Caco-2 (cell line): ENCODE results near the gene LRRC58. TPM values are rescaled to one million over a fixed set of nuclear protein-coding genes. Genes with fewer than 3 reads are reported as not detected.

Source experiments
- BruUV-seq: library from RNA; stranded (reverse); fragments of 400-500 nt; replicated peaks from 2 replicates; lab custom pipeline; 2021; lab: Mats Ljungman, UMichigan
- CTCF ChIA-PET: fragments of 300-600 bp; sonication (Branson Sonifier 250); formaldehyde crosslinking; loops from one replicate; lab custom pipeline; 2022; ENCODE audit warnings: antibody characterized with exemption; lab: Charles Lee
- POLR2A ChIA-PET: fragments of 300-600 bp; sonication (Branson Sonifier 250); formaldehyde crosslinking; loops from one replicate; lab custom pipeline; 2022; ENCODE audit warnings: antibody characterized with exemption; lab: Charles Lee
- DNase-seq, 2 experiments: peaks; one replicate each; pipeline versions ENCODE4 v3.0.0 to v3.0.0-alpha.2; 2020 to 2022
- H3K27me3 ChIP-seq: replicated peaks from 2 replicates; pipeline ENCODE4 v1.6.0; 2011; ENCODE audit warnings: low read length; ENCODE audit not compliant: control insufficient read depth, insufficient read depth
- H3K36me3 ChIP-seq: 2 replicates; pipeline ENCODE4 v1.5.1; 2011; ENCODE audit warnings: low read length; ENCODE audit not compliant: control insufficient read depth, insufficient read depth
- H3K4me1 ChIP-seq: fragments of 250-450 bp; sonication (Bioruptor Pico); 2 replicates; pipeline ENCODE4 v1.5.1; 2020; ENCODE audit warnings: mild to moderate bottlenecking
- H3K4me3 ChIP-seq: 2 replicates; pipeline ENCODE4 v1.5.1; 2011; ENCODE audit warnings: low read depth, mild to moderate bottlenecking, control low read depth, low read length
- H3K9me3 ChIP-seq: fragments of 250-450 bp; sonication (Bioruptor Pico); 2 replicates; pipeline ENCODE4 v1.5.1; 2020; ENCODE audit warnings: mild to moderate bottlenecking, moderate library complexity
- H3K27ac Mint-ChIP-seq: one replicate; pipeline ENCODE4 v1.8.0; 2022; ENCODE audit warnings: mixed read lengths; ENCODE audit not compliant: unreplicated experiment
- H3K27me3 Mint-ChIP-seq: one replicate; pipeline ENCODE4 v1.8.0; 2022; ENCODE audit warnings: mixed read lengths; ENCODE audit not compliant: insufficient read depth, unreplicated experiment
- H3K36me3 Mint-ChIP-seq: one replicate; pipeline ENCODE4 v1.8.0; 2022; ENCODE audit warnings: mild to moderate bottlenecking, mixed read lengths; ENCODE audit not compliant: insufficient read depth, unreplicated experiment
- H3K4me1 Mint-ChIP-seq: one replicate; pipeline ENCODE4 v1.8.0; 2022; ENCODE audit warnings: low read depth, mixed read lengths; ENCODE audit not compliant: unreplicated experiment
- H3K4me3 Mint-ChIP-seq: one replicate; pipeline ENCODE4 v1.8.0; 2022; ENCODE audit warnings: mild to moderate bottlenecking, moderate library complexity, mixed read lengths; ENCODE audit not compliant: unreplicated experiment
- H3K9me3 Mint-ChIP-seq: one replicate; pipeline ENCODE4 v1.8.0; 2022; ENCODE audit warnings: mixed read lengths; ENCODE audit not compliant: unreplicated experiment
- CTCF ChIP-seq, 2 experiments: fragments of 200-600 bp in 1 of 2; IDR thresholded peaks; 1 replicate in 1 of 2; 2 replicates in 1 of 2; pipeline versions ENCODE4 v1.5.1 to v1.8.0; 2011 to 2022; ENCODE audit warnings: antibody characterized with exemption in 1 of 2, control low read depth in 1 of 2, inconsistent platforms in 1 of 2, low read depth in 1 of 2, low read length in 1 of 2, mild to moderate bottlenecking in 1 of 2, moderate library complexity in 1 of 2; ENCODE audit not compliant: insufficient read depth in 1 of 2, severe bottlenecking in 1 of 2, unreplicated experiment in 1 of 2
- intact Hi-C: fragments of 100-400 bp; cut with micrococcal nuclease; formaldehyde crosslinking; loops from one replicate; pipeline ENCODE4 v1.10.0; 2022; ENCODE audit not compliant: unreplicated experiment
- total RNA-seq: library from RNA; stranded (reverse); gene quantifications from 2 replicates; pipeline ENCODE4 v1.2.3, GENCODE V29; 2022

LRRC58 gene
- total RNA-seq, 1 experiment from 2014 or later, result 20.5 TPM

GRCh38 chr3:120364101-120364500, 14.9 kb upstream of the LRRC58 start:
- POLR2A ChIA-PET, result no interaction called here
- Histone ChIP-seq H3K9me3 (no peaks in the 10 kb centered on the region), H3K4me3 (no peak overlapping the region), H3K36me3 (no peaks in the 10 kb centered on the region), H3K27me3 (no peaks in the 10 kb centered on the region), H3K4me1 (no peaks in the 10 kb centered on the region)
- CTCF ChIA-PET, result no interaction called here
- no peak for TF ChIP-seq CTCF (IDR thresholded peaks at IDR 0.05; ENCODE audit: insufficient read depth in 1 of 2, low read depth in 1 of 2, low read length in 1 of 2, severe bottlenecking in 1 of 2, unreplicated experiment in 1 of 2)
- no peak overlapping the region for H3K4me3 Mint-ChIP-seq
- no peak for DNase-seq
- H3K27me3 Mint-ChIP-seq, result no peaks in the 10 kb centered on the region
- H3K36me3 Mint-ChIP-seq, result no peaks in the 10 kb centered on the region
- BruUV-seq, result no TSS peak
- intact Hi-C loops, result no loop called here
- no peaks in the 10 kb centered on the region for H3K4me1 Mint-ChIP-seq
- H3K27ac Mint-ChIP-seq, result no peak overlapping the region
- H3K9me3 Mint-ChIP-seq, result no peaks in the 10 kb centered on the region

DNA sequence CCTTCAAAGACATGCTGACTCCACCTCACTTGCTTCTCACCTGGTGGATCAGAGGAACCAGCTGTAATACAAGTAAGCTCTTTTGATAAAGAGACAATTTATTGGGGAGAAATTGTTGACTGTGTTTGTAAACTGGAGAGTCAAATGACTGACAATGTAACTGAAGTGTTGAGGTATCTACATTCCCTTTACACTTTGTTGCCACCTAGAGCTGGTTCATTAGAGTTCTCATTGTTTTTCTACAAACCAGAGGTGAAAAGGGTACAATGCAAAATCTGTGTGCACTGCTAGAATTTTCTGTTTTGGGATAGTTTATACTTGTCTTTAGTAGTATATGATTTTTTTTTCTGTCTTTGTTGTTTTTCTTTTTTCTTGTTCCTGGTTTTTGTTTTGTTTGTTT, 8.7 kb upstream of the LRRC58 start:
- POLR2A ChIA-PET, result no interaction called here
- no peaks in the 10 kb centered on the region for H3K9me3 Mint-ChIP-seq
- H3K36me3 ChIP-seq, result no peaks in the 10 kb centered on the region
- intact Hi-C loops, result no loop called here
- no peaks in the 10 kb centered on the region for H3K4me1 Mint-ChIP-seq
- no peaks in the 10 kb centered on the region for H3K36me3 Mint-ChIP-seq
- no peak overlapping the region for H3K4me3 Mint-ChIP-seq
- BruUV-seq, result no TSS peak
- no peak for TF ChIP-seq CTCF (IDR thresholded peaks at IDR 0.05; ENCODE audit: insufficient read depth in 1 of 2, low read depth in 1 of 2, low read length in 1 of 2, severe bottlenecking in 1 of 2, unreplicated experiment in 1 of 2)
- H3K27ac Mint-ChIP-seq, result no peak overlapping the region
- no peak for DNase-seq
- no peaks in the 10 kb centered on the region for H3K27me3 Mint-ChIP-seq
- CTCF ChIA-PET, result interaction anchor here (1.0 kb wide), 1 partner anchor 113 kb away, joined by 3 read pairs; no protein-coding TSS in a partner anchor
- H3K9me3 ChIP-seq, result no peaks in the 10 kb centered on the region
- no peaks in the 10 kb centered on the region for H3K4me1 ChIP-seq
- no peaks in the 10 kb centered on the region; the same call in 1 of the 2 replicates for H3K27me3 ChIP-seq
- H3K4me3 ChIP-seq, result no peak overlapping the region

DNA sequence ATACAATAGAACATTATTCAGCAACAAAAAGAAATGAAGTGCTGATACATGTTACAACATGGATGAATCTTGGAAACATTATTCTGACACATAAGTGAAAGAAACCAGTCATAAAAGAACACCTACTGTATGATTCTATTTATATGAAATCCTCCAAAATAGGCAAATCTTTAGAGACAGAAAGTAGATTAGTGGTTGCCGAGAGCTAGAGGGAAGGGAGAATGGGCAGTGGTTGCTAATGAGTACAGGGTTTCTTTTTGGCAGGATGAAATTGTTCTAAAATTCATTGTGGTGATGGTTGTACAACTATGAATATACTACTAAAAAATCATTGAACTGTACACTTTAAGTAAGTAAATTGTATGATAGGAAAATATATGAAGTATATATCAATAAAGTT, 6.3 kb upstream of the LRRC58 start:
- POLR2A ChIA-PET, result no interaction called here
- H3K36me3 Mint-ChIP-seq, result no peaks in the 10 kb centered on the region
- DNase-seq, result no peak

More for the DNA sequence above, 6.3 kb upstream of the LRRC58 start:
- CTCF ChIA-PET, result no interaction called here
- Histone ChIP-seq H3K27me3 (no peaks in the 10 kb centered on the region; the same call in 1 of the 2 replicates), H3K4me1 (no peaks in the 10 kb centered on the region), H3K4me3 (no peak overlapping the region), H3K9me3 (no peaks in the 10 kb centered on the region), H3K36me3 (no peaks in the 10 kb centered on the region)
- Mint-ChIP-seq H3K27me3 (no peaks in the 10 kb centered on the region), H3K4me3 (no peak overlapping the region), H3K9me3 (no peaks in the 10 kb centered on the region), H3K4me1 (no peaks in the 10 kb centered on the region), H3K27ac (no peak overlapping the region)
- no TSS peak for BruUV-seq
- no peak for TF ChIP-seq CTCF (IDR thresholded peaks at IDR 0.05; ENCODE audit: insufficient read depth in 1 of 2, low read depth in 1 of 2, low read length in 1 of 2, severe bottlenecking in 1 of 2, unreplicated experiment in 1 of 2)
- intact Hi-C loops, result no loop called here
